HG03571 (cell line): ENCODE results near the gene CDS2.
A peak's percentile ranks its signal among the peaks of the same experiment; 100 is the strongest.

Source experiments
- ATAC-seq: cut with Tn5 transposase; IDR thresholded peaks from one replicate; pipeline ENCODE4 v1.9.1; 2021; ENCODE audit not compliant: unreplicated experiment

The CDS2 gene

GRCh38 chr20:5205348-5206210 is 78.8 kb downstream of the CDS2 start:
- peak; percentile 90 for ATAC-seq

GRCh38 chr20:5207138-5207537 is 80.3 kb downstream of the CDS2 start:
- no peak for ATAC-seq

DNA sequence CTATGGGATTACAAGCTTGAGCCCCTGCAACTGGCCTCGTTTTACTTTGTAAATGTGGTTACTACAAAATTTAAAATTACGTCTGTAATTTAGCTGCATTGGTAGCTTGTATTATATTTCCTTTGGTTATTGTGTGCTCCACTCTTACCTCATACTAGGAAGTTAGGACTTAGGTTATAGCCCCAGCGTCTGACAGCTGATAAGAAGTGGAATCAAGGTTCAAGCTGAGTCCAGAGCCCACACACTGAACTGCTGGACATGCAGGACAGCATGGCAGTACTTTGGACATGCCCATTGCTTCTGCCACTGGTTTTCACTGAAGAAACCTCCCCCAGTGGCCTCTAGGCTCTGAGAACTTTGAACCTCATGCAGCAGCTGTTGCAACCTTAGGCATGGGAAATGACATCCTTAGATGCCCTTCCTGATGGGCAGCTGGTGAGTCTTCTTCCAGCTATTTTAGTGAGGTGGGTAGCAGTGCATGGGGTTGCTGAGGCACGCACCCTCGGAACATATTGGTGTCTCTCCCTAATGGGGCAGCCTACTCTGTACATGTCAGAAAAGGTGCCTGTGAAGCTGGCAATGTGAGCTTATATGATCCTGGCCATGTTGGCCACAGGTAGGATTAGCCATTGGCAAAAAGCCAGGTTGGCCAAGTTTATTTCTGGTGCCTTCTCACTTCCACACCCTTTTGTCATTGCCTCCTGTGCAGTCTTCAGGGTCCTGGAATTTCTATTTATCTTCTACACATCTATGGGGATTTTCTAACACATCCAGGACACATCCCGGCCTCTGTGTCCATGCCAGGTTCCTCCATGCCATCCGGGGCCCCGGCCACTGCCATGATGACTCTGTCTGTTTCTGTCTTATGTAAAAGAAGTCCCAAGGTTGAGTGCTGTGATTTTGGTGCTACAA is 85.3 kb downstream of the CDS2 start:
- ATAC-seq, result no peak

GRCh38 chr20:5212907-5213487 is 86.2 kb downstream of the CDS2 start:
- no peak for ATAC-seq

GRCh38 chr20:5214826-5215225 is 88.0 kb downstream of the CDS2 start:
- ATAC-seq, result no peak

DNA sequence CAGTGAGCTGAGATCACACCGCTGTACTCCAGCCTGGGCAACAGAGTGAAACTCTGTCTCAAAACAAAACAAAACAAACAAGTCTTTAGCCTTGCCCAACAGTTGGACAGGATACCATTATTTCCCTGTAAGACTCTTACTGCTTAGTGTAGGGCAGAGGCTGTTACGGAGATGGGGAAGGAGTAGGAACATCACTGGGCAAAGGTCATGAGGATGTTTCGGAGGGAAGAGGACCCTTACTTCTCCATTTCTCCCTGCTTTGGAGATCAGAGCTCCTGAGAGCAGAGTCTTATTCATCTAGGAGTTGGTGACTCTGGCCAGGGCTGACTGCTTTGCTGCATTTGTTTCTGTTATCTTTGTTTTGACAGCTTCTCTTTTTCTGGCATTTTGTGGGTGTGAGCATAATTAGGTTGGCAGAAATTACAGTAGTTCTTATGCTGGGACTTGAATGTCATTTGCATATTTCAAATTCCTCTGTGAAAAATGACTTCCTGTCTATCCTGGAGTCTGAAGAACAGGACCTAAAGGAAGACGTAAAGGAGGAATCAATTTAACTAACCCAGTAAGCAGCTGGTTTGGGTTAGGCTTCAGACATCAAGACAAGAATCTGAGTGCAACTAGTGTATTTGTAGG is 89.0 kb downstream of the CDS2 start:
- no peak for ATAC-seq

DNA sequence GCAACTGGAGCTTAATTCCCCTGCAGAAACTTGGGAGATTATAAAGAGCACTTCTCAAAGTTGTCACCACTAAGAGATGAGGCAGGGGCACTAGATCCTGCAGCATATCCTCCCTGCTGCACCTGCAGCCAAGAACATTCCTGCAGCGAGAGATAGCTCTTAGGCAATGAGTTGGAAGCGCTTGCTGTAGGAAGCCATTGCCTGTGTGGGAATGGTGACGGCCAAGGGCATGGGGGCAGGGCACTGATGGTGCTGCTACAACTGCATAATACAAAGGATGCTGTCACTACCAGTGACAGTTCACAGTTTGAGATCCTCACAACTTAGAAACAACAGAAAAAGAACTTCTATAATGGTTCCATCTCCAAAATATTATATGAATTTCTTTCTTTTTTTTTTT is 89.9 kb downstream of the CDS2 start:
- no peak for ATAC-seq

DNA sequence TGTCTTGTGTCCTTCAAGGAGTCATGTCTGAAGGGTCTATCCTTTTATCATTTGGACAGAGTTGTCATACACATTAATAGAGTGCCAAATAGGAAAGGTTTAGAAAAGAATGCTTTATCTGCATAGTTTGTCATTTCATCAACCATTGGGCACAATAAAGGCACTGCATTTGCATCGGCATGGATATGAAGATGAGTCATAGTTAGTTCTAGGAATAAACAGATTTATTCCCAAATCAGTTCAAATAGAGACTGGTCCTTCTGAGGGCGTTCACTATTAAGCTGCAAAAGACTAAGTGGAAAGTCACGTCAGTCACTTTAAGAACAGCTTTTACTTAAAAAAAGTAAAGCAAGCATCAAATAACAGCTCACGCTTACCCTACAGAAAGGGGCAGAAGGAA is 90.8 kb downstream of the CDS2 start:
- ATAC-seq, result no peak

- no peak for ATAC-seq
Measured at GRCh38 chr20:5220321-5221060, 93.7 kb downstream of the CDS2 start.

DNA sequence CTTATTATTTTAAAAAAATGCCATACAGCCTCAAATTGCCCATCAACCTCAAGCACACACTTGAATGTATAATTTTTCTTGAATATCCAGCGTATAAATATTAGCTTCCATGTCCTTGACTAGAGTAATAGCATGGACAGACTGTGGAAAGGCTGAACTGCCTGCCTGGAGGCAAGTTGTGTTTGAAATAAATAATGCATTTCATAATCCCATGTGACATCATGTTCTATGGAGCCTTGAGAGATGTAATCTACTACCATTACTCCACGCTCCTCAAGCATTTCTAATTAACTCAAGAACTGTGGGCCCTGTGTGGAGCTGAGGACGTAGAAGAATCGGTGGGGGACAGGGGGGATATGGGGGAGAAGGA is 94.2 kb downstream of the CDS2 start:
- no peak for ATAC-seq

GRCh38 chr20:5222919-5223634 is 96.3 kb downstream of the CDS2 start:
- ATAC-seq, result no peak

DNA sequence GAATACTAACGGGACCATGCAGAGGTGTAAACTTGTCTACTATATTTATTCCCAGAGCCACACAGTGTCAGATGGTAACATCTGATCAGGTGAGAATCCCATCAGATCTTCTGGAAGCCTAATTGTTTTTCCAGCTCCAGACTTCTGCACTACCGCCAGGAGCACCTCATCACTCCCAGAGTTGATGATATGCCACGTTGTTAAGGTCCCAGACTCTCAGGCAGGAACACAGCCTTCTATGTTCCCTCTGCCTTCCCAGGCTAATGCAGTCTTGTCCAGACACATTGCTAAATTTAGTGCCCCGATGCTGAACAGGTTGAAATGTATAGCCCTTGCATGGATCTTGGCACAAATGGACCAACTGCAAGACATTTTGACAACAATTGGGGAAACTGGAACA is 103.7 kb downstream of the CDS2 start:
- ATAC-seq, result no peak

DNA sequence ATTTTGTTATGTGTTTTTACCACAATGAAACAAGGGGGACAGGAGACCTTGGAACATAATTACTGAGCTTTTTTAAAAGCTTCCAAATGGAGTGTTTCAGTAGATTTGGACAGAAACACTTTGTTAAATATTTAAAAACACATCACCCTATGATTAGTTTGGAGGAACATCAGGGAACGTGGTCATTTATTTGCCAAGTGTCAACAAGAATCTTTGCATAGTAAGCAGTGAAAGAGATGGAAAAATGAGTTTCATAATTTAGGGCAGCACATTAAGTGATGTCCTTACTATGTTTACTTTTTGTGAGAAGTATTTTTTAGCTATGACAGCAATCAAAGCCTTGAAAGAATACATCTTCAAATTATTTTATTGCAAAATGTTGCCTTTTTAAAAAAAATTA is 107.3 kb downstream of the CDS2 start:
- ATAC-seq, result no peak

DNA sequence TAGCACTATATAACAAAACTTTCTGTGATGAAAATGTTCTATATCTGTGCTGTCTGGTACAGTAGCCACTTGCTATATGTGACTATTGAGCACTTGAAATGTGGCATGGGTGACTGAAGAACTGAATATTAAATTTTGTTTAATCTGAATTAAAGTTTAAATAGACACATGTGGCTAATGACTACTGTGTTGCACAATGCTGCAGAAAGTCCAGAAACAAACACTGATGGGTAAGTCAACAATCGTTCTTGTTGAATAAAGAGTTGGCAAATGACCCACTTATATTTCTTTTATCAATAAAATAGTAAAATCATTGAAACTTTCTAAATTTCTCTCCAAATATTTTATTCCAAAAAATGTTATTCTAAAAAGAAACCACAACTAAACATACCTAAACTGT is 108.2 kb downstream of the CDS2 start:
- no peak for ATAC-seq
